NB4 (cell line): Measurements from ENCODE around the gene VASN.

Experiments used
- MAX ChIP-seq: IDR thresholded peaks from 2 replicates; pipeline ENCODE4 v1.6.1; 2011; ENCODE audit warnings: low read depth, low read length
- MYC ChIP-seq: IDR thresholded peaks from 2 replicates; pipeline ENCODE4 v1.6.1; 2011; ENCODE audit warnings: low read depth, low read length
- POLR2A ChIP-seq: IDR thresholded peaks from 2 replicates; pipeline ENCODE4 v1.6.1; 2011; ENCODE audit warnings: mild to moderate bottlenecking; ENCODE audit not compliant: insufficient read length; ENCODE audit errors: extremely low read depth
- TF ChIP-seq, protein P1 (sequence below): IDR thresholded peaks from one replicate; pipeline ENCODE4 v1.5.1; 2012; ENCODE audit warnings: low read depth, low read length

DNA sequence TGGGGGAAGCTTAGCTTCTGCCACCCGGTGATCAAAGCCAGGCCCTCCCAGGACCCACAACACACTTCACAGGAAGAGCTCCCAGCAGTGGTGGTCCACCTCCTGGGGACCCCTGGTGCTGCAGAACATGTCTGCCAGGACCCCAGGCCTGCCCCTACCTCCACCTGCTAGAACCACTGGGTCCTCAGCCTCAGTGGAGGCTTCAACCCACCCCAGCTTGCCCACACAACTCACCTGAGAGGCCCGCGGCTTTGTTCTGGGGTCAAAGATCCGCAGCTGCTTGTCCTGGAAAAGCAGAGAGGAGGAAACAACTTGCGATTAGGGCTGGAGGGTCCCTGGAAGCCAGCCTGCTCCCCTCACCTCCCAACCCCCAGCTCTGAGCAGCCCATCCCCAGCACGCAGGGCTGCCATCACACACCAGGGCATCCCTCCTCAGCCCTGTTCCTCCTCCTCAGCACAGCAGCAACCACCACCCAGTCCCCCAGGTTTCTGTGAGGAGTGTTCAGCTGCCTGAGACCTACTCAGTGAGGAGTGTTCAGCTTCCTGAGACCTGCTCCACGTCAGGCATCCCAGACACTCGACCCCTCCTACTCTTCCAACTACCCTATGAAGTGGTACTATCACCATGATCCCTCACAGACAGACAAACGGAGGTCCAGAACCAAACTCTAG, 23.5 kb downstream of the VASN start:
- TF ChIP-seq, protein P1, sequence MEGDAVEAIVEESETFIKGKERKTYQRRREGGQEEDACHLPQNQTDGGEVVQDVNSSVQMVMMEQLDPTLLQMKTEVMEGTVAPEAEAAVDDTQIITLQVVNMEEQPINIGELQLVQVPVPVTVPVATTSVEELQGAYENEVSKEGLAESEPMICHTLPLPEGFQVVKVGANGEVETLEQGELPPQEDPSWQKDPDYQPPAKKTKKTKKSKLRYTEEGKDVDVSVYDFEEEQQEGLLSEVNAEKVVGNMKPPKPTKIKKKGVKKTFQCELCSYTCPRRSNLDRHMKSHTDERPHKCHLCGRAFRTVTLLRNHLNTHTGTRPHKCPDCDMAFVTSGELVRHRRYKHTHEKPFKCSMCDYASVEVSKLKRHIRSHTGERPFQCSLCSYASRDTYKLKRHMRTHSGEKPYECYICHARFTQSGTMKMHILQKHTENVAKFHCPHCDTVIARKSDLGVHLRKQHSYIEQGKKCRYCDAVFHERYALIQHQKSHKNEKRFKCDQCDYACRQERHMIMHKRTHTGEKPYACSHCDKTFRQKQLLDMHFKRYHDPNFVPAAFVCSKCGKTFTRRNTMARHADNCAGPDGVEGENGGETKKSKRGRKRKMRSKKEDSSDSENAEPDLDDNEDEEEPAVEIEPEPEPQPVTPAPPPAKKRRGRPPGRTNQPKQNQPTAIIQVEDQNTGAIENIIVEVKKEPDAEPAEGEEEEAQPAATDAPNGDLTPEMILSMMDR: no peak
- TF ChIP-seq POLR2A: no peak
- TF ChIP-seq MAX: no peak
- TF ChIP-seq MYC: no peak
